Stimulated activated CD8-positive, alpha-beta memory T cell treated with anti-CD3 and anti-CD28 coated beads, Interleukin-7, amount 100 ng/mL, for 48 hours (primary cell): ENCODE results near the gene ZNF133.
"Not testable (repeated sequence)": the region's sequence is repeated elsewhere in the genome, so short reads cannot be mapped to it uniquely, and the experiment has no call there.

Experiments used
- DNase-seq, 2 donors: peaks; one replicate each; pipeline ENCODE4 v3.0.0-alpha.2; 2020; ENCODE audit warnings: low read depth in 1 of 2; ENCODE audit errors: extremely low read depth in 1 of 2

ZNF133 gene

GRCh38 chr20:18287915-18288748, at the start of gene ZNF133:
TSS of gene ZNF133 (plus strand) at chr20:18288527. CDS start at chr20:18305687, 17,160 bp downstream.
- peak; percentile 88 for DNase-seq

- DNase-seq, result no peak
These were observed 47.3 kb upstream of the ZNF133 start for GRCh38 chr20:18240997-18241396.

- DNase-seq, result no peak
These were observed 44.5 kb upstream of the ZNF133 start for GRCh38 chr20:18243802-18244201.

GRCh38 chr20:18248545-18248944, 39.8 kb upstream of the ZNF133 start:
- DNase-seq, result not testable (repeated sequence)

GRCh38 chr20:18250217-18250616, 38.1 kb upstream of the ZNF133 start:
- no peak for DNase-seq

- no peak for DNase-seq
These were observed 35.5 kb upstream of the ZNF133 start for GRCh38 chr20:18252597-18253451.

GRCh38 chr20:18254615-18255014, 33.7 kb upstream of the ZNF133 start:
- DNase-seq, result no peak

GRCh38 chr20:18255526-18255925, 32.8 kb upstream of the ZNF133 start:
- no peak for DNase-seq

GRCh38 chr20:18256440-18257090, 31.8 kb upstream of the ZNF133 start:
- DNase-seq, result no peak

- no peak for DNase-seq
These were observed 30.0 kb upstream of the ZNF133 start for GRCh38 chr20:18258126-18258860.

- no peak for DNase-seq
These were observed 28.6 kb upstream of the ZNF133 start for GRCh38 chr20:18259730-18260129.

GRCh38 chr20:18263723-18264122, 24.6 kb upstream of the ZNF133 start:
- no peak for DNase-seq

GRCh38 chr20:18265441-18265840, 22.9 kb upstream of the ZNF133 start:
- no peak for DNase-seq

GRCh38 chr20:18266282-18266681, 22.0 kb upstream of the ZNF133 start:
- no peak for DNase-seq

- no peak for DNase-seq
These were observed 20.5 kb upstream of the ZNF133 start for GRCh38 chr20:18267815-18268214.

- no peak for DNase-seq
These were observed 17.2 kb upstream of the ZNF133 start for GRCh38 chr20:18271160-18271559.

- DNase-seq, result no peak
These were observed 15.9 kb upstream of the ZNF133 start for GRCh38 chr20:18272451-18272850.

- no peak for DNase-seq
These were observed 14.6 kb upstream of the ZNF133 start for GRCh38 chr20:18273738-18274137.

GRCh38 chr20:18275960-18276359, 12.4 kb upstream of the ZNF133 start:
- DNase-seq, result not testable (repeated sequence)

GRCh38 chr20:18276821-18277220, 11.5 kb upstream of the ZNF133 start:
- DNase-seq, result peak; percentile 18 to 68

- no peak for DNase-seq
These were observed 9.1 kb upstream of the ZNF133 start for GRCh38 chr20:18279242-18279641.
